Mucosa of rectum (tissue), 2 donors: ENCODE measurements around the gene FKBP10.

Source experiments
- H3K27ac ChIP-seq, 2 donors: one replicate each; pipeline ENCODE4 v1.7.0; 2013; ENCODE audit warnings: inconsistent platforms in 2 of 2, low read depth in 2 of 2, low read length in 2 of 2
- H3K27me3 ChIP-seq, 2 donors: one replicate each; pipeline ENCODE4 v1.7.0; 2013; ENCODE audit warnings: low read length in 2 of 2; ENCODE audit not compliant: control insufficient read depth in 2 of 2, insufficient read depth in 2 of 2
- H3K36me3 ChIP-seq, 2 donors: one replicate each; pipeline ENCODE4 v1.7.0; 2013; ENCODE audit warnings: low read length in 2 of 2; ENCODE audit not compliant: control insufficient read depth in 2 of 2, insufficient read depth in 2 of 2
- H3K4me1 ChIP-seq, 2 donors: one replicate each; pipeline ENCODE4 v1.7.0; 2013; ENCODE audit warnings: low read length in 2 of 2, mild to moderate bottlenecking in 1 of 2; ENCODE audit not compliant: control insufficient read depth in 2 of 2, insufficient read depth in 2 of 2
- H3K4me3 ChIP-seq, 2 donors: one replicate each; pipeline ENCODE4 v1.7.0; 2013; ENCODE audit warnings: low read length in 2 of 2
- H3K9ac ChIP-seq, 2 donors: one replicate each; pipeline ENCODE4 v1.7.0; 2013; ENCODE audit warnings: low read length in 2 of 2, low read depth in 1 of 2, mild to moderate bottlenecking in 1 of 2
- H3K9me3 ChIP-seq, 2 donors: one replicate each; pipeline ENCODE4 v1.7.0; 2013; ENCODE audit warnings: low read length in 2 of 2; ENCODE audit not compliant: control insufficient read depth in 2 of 2
- donor health status: healthy.
- donor health status: Normal muscosa, but diverticular disease.

FKBP10 gene

GRCh38 chr17:41781404-41782110, 31.2 kb upstream of the FKBP10 start:
- H3K4me3 ChIP-seq, result no peak overlapping the region
- H3K27me3 ChIP-seq, result no peaks in the 10 kb centered on the region
- H3K27ac ChIP-seq, result peak overlapping the region in 1 of 2 donors; percentile 38
- H3K4me1 ChIP-seq, result peaks cover 31 to 44% of the 10 kb centered on the region in 2 donors
- no peaks in the 10 kb centered on the region for H3K9me3 ChIP-seq
- peak overlapping the region in 1 of 2 donors; percentile 41 for H3K9ac ChIP-seq
- H3K36me3 ChIP-seq, result peaks cover 3% of the 10 kb centered on the region in 2 donors

DNA sequence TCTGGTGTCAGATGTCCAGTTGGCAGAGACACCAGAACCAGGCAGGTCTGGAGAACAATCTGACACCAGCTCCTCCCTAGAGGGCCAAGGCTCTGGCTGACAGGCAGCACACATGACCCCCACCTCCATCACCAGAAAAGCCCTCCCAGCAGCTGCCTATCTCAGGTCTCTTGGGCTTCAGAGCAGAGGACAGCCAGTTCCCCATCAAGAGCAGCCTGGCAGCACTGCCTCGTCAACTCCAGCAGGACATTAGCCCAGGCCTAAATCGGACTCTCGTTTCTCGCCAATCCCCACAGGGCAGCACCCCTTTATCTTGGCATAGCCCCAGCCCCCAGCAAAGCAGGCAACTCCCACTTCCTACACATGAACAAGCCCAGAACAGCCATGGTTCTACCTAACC, 30.7 kb upstream of the FKBP10 start:
- no peaks in the 10 kb centered on the region for H3K27me3 ChIP-seq
- peak overlapping the region in 1 of 2 donors; percentile 38 for H3K27ac ChIP-seq
- peaks cover 1 to 3% of the 10 kb centered on the region in 2 donors for H3K36me3 ChIP-seq
- H3K9ac ChIP-seq, result peak overlapping the region; percentile 41 to 47
- no peak overlapping the region for H3K4me3 ChIP-seq
- no peaks in the 10 kb centered on the region for H3K9me3 ChIP-seq
- H3K4me1 ChIP-seq, result peaks cover 29 to 42% of the 10 kb centered on the region in 2 donors

DNA sequence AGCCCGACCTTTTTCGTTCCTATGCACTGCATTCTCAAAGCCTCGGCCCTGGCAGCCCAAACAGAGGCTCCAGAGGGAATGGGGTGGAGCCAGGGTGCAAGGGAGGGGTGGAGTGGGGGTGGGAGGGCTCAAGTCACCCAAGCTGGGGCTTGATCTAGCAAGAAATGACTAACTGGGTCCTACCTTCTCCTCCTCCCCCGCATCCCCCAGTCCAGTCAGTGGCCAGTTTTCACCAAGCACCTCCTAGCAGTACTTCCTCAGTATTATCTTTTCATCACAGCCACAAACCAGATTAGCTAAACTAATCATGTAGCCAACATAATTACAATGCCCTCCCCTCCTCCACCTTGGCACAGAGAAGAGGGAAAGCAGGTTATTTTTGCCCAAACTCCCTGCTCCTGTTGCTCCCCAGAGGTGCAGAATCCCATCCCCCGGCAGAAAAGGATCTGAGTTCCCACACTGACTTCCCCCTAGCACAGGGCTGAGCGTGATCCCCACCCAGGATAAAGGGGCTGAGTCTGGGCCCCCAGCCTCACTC, 28.5 kb upstream of the FKBP10 start:
- H3K36me3 ChIP-seq, result peaks cover 0 to 3% of the 10 kb centered on the region in 2 donors
- peak overlapping the region in 1 of 2 donors; percentile 98 for H3K9ac ChIP-seq
- peaks cover 20 to 34% of the 10 kb centered on the region in 2 donors for H3K4me1 ChIP-seq
- H3K4me3 ChIP-seq, result peak overlapping the region; percentile 85 to 87
- H3K27ac ChIP-seq, result peak overlapping the region; percentile 99
- H3K27me3 ChIP-seq, result no peaks in the 10 kb centered on the region
- H3K9me3 ChIP-seq, result no peaks in the 10 kb centered on the region

DNA sequence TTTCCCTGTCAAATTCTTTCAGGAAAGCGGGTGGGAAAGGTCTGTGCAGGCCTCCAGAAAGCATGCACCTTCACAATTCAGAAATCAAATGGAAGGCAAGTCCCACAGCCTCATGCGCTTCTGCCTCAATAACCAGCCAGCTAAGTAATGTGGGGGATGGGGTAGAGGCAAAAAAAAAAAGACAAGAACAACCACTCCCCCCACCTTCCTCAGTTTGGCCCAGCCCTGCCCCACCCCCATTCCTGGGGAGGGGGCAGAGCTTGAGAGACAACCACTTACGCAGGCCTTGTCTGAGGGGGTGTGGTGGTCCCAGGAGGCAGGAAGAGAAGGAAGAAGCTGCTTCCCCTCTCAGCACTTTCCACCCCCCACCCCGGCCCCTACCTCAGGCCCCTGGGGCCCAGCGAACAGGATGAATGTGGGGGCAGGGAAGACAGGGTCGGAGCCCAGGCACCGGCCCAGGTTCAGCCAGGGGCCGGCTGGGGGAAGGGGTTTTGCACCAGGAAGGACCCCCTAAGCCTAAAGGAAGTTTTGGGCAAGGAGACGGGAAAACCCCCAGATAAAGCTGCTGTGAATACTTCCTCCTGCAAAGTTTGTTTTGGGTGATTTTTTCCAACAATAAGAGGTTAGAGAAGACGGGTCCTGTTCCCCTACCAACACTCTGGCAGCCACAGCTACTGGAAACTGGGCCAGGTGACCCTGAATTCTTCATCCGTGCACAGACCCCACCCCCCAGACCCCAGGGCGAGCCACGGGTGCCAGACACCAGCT, 27.5 kb upstream of the FKBP10 start:
- Histone ChIP-seq H3K27me3 (no peaks in the 10 kb centered on the region), H3K36me3 (peaks cover 0 to 3% of the 10 kb centered on the region in 2 donors), H3K9me3 (no peaks in the 10 kb centered on the region), H3K9ac (peak overlapping the region; percentile 92 to 98), H3K27ac (peak overlapping the region; percentile 99), H3K4me3 (peak overlapping the region; percentile 85 to 87), H3K4me1 (peaks cover 17 to 30% of the 10 kb centered on the region in 2 donors)

GRCh38 chr17:41785859-41786226, 27.0 kb upstream of the FKBP10 start:
- peaks cover 17 to 30% of the 10 kb centered on the region in 2 donors for H3K4me1 ChIP-seq
- peak overlapping the region; percentile 99 for H3K27ac ChIP-seq
- H3K36me3 ChIP-seq, result peaks cover 0 to 3% of the 10 kb centered on the region in 2 donors
- H3K9me3 ChIP-seq, result no peaks in the 10 kb centered on the region
- H3K9ac ChIP-seq, result peak overlapping the region; percentile 92 to 98
- peak overlapping the region; percentile 85 to 87 for H3K4me3 ChIP-seq
- no peaks in the 10 kb centered on the region for H3K27me3 ChIP-seq

DNA sequence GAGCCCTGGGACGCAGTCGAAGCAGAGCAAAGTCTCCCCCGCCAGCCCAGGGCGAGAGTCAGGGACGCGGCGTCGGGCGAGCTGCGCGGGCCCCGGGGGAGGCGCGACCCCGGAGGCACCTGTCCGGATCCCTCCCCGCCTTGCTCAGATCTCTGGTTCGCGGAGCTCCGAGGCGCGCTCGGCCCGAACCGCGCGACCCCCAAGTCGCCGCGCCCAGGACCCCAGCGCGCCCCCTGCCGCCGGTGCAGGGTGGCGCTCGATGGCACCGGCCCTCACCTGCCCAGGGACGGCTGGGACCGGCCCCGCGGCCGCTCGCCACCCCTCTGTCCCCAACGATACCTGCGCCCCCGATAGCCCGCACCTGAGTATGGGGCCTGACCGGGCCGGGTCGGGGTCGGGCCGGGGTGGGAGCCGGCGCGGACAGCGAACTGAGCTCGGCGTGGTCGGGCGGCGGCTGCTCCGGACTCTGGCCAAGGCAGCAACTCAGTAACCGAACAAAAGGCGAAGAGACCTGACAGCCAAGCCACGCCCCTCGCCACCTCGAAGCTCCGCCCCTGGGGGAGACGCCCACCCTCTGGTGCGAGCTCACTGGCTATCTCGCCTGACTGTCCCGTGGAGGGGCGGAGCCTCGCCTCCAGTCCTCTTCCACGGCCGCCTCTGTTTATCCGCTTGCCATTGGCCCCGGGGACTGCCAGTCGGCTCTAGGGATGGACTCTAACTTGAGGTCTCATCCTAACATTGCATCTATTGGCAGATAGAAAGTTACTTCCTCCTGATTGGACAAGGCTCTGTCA, 26.4 kb upstream of the FKBP10 start, which contains the start of gene JUP:
JUP (minus strand) TSS at position 485 of the 794 bp plus-strand sequence. CDS start 14,857 bp downstream, outside the sequence.
- H3K9me3 ChIP-seq, result no peaks in the 10 kb centered on the region
- H3K9ac ChIP-seq, result peak within 1 kb of the TSS; percentile 92 to 98
- peaks cover 0 to 3% of the 10 kb centered on the region in 2 donors for H3K36me3 ChIP-seq
- peak within 1 kb of the TSS; percentile 99 for H3K27ac ChIP-seq
- no peaks in the 10 kb centered on the region for H3K27me3 ChIP-seq
- peaks cover 17 to 30% of the 10 kb centered on the region in 2 donors for H3K4me1 ChIP-seq
- H3K4me3 ChIP-seq, result peak within 1 kb of the TSS; percentile 85 to 87

GRCh38 chr17:41787021-41787418, 25.8 kb upstream of the FKBP10 start:
- peak overlapping the region in 1 of 2 donors; percentile 39 for H3K4me3 ChIP-seq
- H3K4me1 ChIP-seq, result peaks cover 19 to 36% of the 10 kb centered on the region in 2 donors
- peak overlapping the region; percentile 85 to 86 for H3K27ac ChIP-seq

GRCh38 chr17:41792845-41793783, 19.7 kb upstream of the FKBP10 start:
- Histone ChIP-seq H3K27ac (peak overlapping the region; percentile 89 to 97), H3K9me3 (no peaks in the 10 kb centered on the region), H3K4me1 (peaks cover 22 to 31% of the 10 kb centered on the region in 2 donors), H3K36me3 (no peaks in the 10 kb centered on the region), H3K9ac (peak overlapping the region; percentile 61 to 83), H3K27me3 (no peaks in the 10 kb centered on the region), H3K4me3 (peak overlapping the region; percentile 53 to 65)

More at GRCh38 chr17:41787021-41787418, 25.8 kb upstream of the FKBP10 start:
- Histone ChIP-seq H3K36me3 (no peaks in the 10 kb centered on the region), H3K27me3 (no peaks in the 10 kb centered on the region), H3K9ac (peak overlapping the region; percentile 54 to 55), H3K9me3 (no peaks in the 10 kb centered on the region)
